ENCODE results near the gene KCNIP1. TPM values are rescaled to one million over a fixed set of nuclear protein-coding genes. Genes with fewer than 3 reads are reported as not detected.

The KCNIP1 gene
- polyA plus RNA-seq, 3 donors from 2014 or later, result not detected

DNA sequence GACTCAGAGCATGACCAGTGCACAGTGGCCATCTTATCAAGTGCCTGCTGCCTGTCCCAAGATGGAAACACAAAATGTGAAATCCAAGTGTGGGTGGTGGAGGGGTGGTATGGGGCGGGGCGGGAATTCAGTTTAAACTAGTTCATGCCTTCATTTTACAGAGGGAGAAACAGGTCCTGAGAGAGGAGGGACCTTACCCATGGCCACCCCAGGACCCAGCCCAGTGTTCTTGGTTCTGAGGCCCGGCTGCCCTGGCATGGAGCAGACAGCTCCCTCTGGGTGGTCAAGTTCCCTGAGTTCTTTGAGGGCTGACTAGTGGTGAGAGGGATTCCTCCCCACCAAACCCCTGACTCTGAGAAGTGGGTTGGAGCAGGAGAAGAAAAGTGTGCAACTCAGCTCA, 20.8 kb downstream of the KCNIP1 start:
- H3K27me3 Mint-ChIP-seq (ENCODE audit: low read depth in 3 of 3), result peaks cover 0 to 2% (median 0%) of the 10 kb centered on the region in 3 donors
- H3K4me1 Mint-ChIP-seq, result no peaks in the 10 kb centered on the region
- no peak for DNase-seq
- H3K36me3 Mint-ChIP-seq, result no peaks in the 10 kb centered on the region
- H3K4me3 Mint-ChIP-seq, result no peak overlapping the region
- no peak overlapping the region for H3K27ac Mint-ChIP-seq
- no peaks in the 10 kb centered on the region for H3K9me3 Mint-ChIP-seq

DNA sequence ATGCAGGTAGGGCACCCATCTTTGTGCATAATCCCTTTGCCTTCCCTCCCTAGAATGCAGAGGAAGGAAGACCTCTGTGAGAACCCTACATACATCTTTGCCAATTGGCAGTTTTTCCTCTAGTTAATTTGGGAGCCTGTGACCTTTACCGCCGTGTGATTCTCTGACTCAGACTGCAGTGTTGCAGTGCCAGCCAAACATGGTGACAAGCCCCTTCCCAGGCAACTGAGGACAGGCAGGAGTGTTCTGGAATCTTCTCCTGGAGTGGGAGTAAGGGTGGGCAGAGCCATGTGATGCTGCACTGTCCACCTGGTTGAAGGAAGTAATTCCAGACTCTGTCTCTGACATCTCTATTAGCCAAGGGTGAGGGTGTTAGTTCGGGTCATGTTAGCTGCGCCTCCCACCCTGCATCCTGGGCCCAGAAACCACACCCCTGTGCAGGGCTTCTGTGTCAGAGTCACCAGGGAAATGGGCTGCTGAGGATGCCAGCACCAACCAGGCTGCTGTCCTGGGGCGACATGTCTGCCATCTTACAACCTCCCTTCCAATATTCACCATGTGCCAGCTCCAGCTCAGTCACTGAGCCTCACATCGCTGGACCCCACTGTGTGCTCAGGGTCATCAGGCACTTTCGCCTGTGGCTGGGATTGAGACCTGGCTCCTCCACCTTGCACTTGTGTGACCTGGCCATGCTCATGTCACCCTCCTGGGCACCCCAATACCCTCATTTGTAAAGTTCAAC, 21.8 kb downstream of the KCNIP1 start:
- Mint-ChIP-seq H3K4me1 (no peaks in the 10 kb centered on the region), H3K9me3 (no peaks in the 10 kb centered on the region), H3K4me3 (no peak overlapping the region), H3K27ac (no peak overlapping the region), H3K27me3 (ENCODE audit: low read depth in 3 of 3) (peaks cover 0 to 2% (median 0%) of the 10 kb centered on the region in 3 donors), H3K36me3 (no peaks in the 10 kb centered on the region)
- no peak for DNase-seq

DNA sequence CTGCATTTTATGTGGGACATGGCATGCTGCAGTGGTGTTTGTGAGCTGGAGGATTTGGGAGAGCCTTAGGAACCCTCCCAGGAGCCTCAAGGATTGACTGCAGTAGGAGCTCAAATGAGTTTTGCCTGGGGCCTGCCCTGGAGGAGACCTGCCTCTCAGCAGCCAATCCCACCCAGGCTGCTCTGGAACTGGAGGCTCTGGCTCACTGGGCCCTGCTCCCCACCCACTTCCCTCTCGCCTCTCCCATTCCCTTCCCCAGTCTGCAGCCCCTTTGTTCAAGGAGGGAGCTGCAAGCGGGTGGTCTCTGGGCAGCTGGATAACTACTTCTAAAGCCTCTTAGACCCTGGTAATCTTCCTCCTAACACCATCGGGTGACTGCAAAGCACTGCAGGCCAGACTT, 24.2 kb downstream of the KCNIP1 start:
- H3K36me3 Mint-ChIP-seq, result no peaks in the 10 kb centered on the region
- H3K4me1 Mint-ChIP-seq, result no peaks in the 10 kb centered on the region
- H3K27me3 Mint-ChIP-seq (ENCODE audit: low read depth in 3 of 3), result peaks cover 0 to 2% (median 0%) of the 10 kb centered on the region in 3 donors
- no peaks in the 10 kb centered on the region for H3K9me3 Mint-ChIP-seq
- no peak overlapping the region for H3K27ac Mint-ChIP-seq
- no peak overlapping the region for H3K4me3 Mint-ChIP-seq
- DNase-seq, result no peak

- Mint-ChIP-seq H3K27ac (no peak overlapping the region), H3K4me1 (no peaks in the 10 kb centered on the region), H3K27me3 (ENCODE audit: low read depth in 3 of 3) (peaks cover 0 to 2% (median 0%) of the 10 kb centered on the region in 3 donors), H3K36me3 (no peaks in the 10 kb centered on the region), H3K9me3 (no peaks in the 10 kb centered on the region), H3K4me3 (no peak overlapping the region)
- DNase-seq, result no peak
Measured at GRCh38 chr5:170528976-170529375, 25.2 kb downstream of the KCNIP1 start.

DNA sequence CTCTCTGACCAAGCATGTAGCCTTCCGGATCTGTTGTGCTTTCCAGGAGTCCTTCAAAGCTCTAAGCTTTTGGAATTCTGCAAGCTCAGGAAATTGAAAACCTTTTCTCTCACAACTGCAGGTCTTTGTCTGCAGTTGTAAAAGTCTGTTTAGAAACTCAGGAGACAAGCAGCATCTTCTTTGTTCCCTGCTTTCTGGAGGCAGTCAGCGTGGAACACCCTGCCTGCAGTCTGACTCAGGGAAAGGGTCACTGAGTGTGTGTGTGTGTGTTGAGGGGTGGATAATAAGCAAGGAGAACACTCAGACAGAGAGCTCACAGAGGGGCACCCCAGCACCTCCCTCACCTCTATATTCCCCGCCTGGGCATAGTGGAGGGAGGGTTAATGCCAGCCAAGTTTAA, 29.1 kb downstream of the KCNIP1 start:
- peaks cover 0 to 1% (median 0%) of the 10 kb centered on the region in 3 donors for H3K27me3 Mint-ChIP-seq (ENCODE audit: low read depth in 3 of 3)
- no peak overlapping the region for H3K4me3 Mint-ChIP-seq
- H3K36me3 Mint-ChIP-seq, result no peaks in the 10 kb centered on the region
- H3K27ac Mint-ChIP-seq, result no peak overlapping the region
- no peak for DNase-seq
- H3K4me1 Mint-ChIP-seq, result no peaks in the 10 kb centered on the region
- no peaks in the 10 kb centered on the region for H3K9me3 Mint-ChIP-seq

- H3K36me3 Mint-ChIP-seq, result no peaks in the 10 kb centered on the region
Measured at GRCh38 chr5:170533383-170533782, 29.6 kb downstream of the KCNIP1 start.

DNA sequence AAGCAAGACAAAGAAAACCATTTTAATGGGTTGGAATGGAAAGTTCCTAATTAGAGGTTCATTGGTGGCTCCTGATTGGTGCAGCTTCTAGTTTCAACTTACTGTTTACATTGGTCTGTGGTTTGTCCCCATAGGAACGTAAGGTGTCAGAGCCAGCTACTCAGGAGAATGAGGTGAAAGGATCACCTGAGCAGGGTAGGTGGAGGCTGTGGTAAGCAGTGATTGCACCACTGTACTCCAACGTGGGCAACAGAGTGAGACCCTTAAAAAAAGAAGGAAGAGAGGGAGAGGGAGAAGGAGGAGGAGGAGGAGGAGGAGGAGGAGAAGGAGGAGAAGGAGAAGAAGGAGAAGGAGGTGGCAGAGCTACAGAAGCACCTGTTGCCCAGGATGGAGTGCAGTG, 30.4 kb downstream of the KCNIP1 start:
- H3K9me3 Mint-ChIP-seq, result no peaks in the 10 kb centered on the region
- peaks cover 0 to 1% (median 0%) of the 10 kb centered on the region in 3 donors for H3K27me3 Mint-ChIP-seq (ENCODE audit: low read depth in 3 of 3)
- H3K27ac Mint-ChIP-seq, result no peak overlapping the region
- no peaks in the 10 kb centered on the region for H3K36me3 Mint-ChIP-seq
- no peaks in the 10 kb centered on the region for H3K4me1 Mint-ChIP-seq
- no peak for DNase-seq
- no peak overlapping the region for H3K4me3 Mint-ChIP-seq

More at GRCh38 chr5:170533383-170533782, 29.6 kb downstream of the KCNIP1 start:
- Mint-ChIP-seq H3K27ac (no peak overlapping the region), H3K27me3 (ENCODE audit: low read depth in 3 of 3) (peaks cover 0 to 1% (median 0%) of the 10 kb centered on the region in 3 donors), H3K9me3 (no peaks in the 10 kb centered on the region), H3K4me1 (no peaks in the 10 kb centered on the region), H3K4me3 (no peak overlapping the region)
- no peak for DNase-seq

DNA sequence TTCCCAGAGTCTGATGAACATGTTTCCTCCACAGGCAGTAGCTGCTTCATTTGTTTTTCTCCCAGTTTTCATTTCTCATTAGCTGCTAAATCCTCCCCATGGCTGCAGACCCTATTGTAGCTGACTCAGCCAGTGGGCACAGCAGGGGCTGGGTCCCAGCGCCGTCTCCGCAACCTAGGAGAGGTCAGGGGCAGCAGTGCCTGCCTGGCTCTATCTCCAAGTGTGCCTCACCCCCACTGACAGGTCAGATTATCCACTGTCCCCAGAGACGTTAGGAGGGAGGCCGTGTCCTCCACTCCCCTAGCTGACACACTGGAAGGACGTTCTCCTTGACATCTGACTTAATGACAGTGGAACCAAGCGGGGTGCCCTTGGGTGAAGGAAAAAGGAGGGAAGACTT, 31.1 kb downstream of the KCNIP1 start:
- no peak for DNase-seq
- H3K27me3 Mint-ChIP-seq (ENCODE audit: low read depth in 3 of 3), result peaks cover 0 to 3% (median 1%) of the 10 kb centered on the region in 3 donors
- H3K4me1 Mint-ChIP-seq, result no peaks in the 10 kb centered on the region

DNA sequence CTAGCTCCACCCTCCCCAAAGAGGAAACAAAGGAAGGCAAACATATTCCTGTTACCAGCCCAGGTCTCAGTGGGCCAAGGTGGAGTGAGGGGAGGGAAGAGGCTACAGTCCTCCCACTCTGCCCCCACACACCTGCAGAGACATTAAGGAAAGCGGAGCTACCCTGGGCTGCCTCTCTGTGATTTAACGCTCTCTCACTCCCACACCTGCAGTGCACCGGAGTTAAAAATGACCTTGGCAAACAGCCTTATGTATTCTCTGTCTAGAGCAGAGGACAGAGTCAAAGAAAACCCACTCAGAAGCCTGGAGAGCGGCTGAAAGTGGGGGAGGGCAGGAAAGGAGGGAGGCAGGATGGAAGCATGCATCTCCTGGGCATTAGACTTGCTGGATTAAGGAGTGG, 32.7 kb downstream of the KCNIP1 start:
- Mint-ChIP-seq H3K9me3 (no peaks in the 10 kb centered on the region), H3K4me1 (no peaks in the 10 kb centered on the region), H3K27me3 (ENCODE audit: low read depth in 3 of 3) (peaks cover 0 to 3% (median 1%) of the 10 kb centered on the region in 3 donors), H3K4me3 (no peak overlapping the region), H3K36me3 (no peaks in the 10 kb centered on the region), H3K27ac (no peak overlapping the region)
- DNase-seq, result no peak

More for the DNA sequence above, 31.1 kb downstream of the KCNIP1 start:
- H3K4me3 Mint-ChIP-seq, result no peak overlapping the region
- H3K27ac Mint-ChIP-seq, result no peak overlapping the region
- H3K36me3 Mint-ChIP-seq, result no peaks in the 10 kb centered on the region
- H3K9me3 Mint-ChIP-seq, result no peaks in the 10 kb centered on the region

- Mint-ChIP-seq H3K4me1 (no peaks in the 10 kb centered on the region), H3K27me3 (ENCODE audit: low read depth in 3 of 3) (peaks cover 0 to 3% (median 1%) of the 10 kb centered on the region in 3 donors), H3K36me3 (no peaks in the 10 kb centered on the region), H3K27ac (no peak overlapping the region), H3K9me3 (no peaks in the 10 kb centered on the region), H3K4me3 (no peak overlapping the region)
- DNase-seq, result no peak
Measured at GRCh38 chr5:170537451-170538095, 33.8 kb downstream of the KCNIP1 start.

GRCh38 chr5:170538096-170538465, 34.3 kb downstream of the KCNIP1 start:
- no peaks in the 10 kb centered on the region for H3K4me1 Mint-ChIP-seq
- no peak overlapping the region for H3K27ac Mint-ChIP-seq
- peaks cover 0 to 3% (median 1%) of the 10 kb centered on the region in 3 donors for H3K27me3 Mint-ChIP-seq (ENCODE audit: low read depth in 3 of 3)
- H3K4me3 Mint-ChIP-seq, result no peak overlapping the region
- DNase-seq, result no peak
- no peaks in the 10 kb centered on the region for H3K9me3 Mint-ChIP-seq
- no peaks in the 10 kb centered on the region for H3K36me3 Mint-ChIP-seq

DNA sequence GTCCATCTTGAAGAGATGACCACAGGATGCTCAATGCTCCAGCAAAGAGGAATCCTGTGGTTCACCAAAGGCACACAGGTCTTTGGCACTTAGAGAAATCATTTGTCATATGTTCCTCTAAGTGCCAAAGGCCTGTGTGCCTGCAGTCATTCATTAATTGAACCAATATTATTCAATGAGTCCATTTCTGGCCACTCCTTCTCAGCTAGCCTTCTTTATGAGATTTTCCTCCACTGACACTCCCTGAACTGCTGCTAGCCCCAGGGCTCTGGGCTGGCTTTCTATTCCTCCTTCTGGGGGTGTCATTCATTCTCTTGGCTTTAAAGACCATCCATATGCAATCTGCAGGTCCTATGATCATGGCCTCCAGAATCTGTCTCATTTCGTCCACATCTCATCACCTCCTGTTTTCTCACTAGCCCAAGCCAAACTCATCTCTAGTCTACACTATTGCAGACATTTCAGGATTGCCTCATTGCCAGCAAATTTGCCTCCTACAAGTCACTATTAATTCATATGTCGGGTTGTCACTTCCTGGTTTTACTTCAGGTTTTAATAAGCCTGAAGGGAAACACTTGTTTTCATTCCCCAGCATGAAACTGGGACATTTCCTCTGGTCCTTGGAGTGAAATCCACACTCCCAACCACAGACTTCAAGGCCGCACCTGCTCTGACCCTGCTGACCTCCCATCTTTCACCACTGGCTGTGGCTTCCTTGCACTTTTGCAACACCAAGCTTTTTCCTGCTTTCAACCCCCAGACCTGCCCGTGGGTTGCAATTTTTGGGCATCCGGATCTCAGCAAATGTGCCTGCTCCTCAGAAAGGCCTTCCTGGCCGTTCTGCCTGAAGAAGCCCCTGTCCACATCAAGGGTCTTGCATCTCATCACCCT, 35.1 kb downstream of the KCNIP1 start:
- no peaks in the 10 kb centered on the region for H3K9me3 Mint-ChIP-seq

DNA sequence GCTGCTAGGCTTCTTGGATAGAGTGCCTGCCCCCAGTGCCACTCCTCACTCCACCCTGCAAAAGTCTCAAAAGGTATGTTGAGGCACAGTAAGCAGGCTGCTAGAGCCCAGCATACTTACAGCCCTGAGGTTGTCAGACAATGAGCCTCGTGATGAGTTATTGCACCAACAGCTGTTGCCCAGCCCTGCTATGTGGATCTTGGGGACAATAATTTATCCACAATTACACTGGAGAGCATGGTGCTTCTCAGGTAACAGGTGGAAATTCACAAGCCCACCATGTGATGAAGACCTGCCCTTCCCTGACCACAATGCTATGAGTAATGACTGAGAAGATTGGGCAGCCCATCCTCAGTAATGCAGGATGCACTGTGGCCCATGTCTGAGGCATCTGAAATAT, 36.5 kb downstream of the KCNIP1 start:
- Mint-ChIP-seq H3K4me1 (no peaks in the 10 kb centered on the region), H3K36me3 (peaks cover 0 to 2% (median 0%) of the 10 kb centered on the region in 3 donors), H3K27me3 (ENCODE audit: low read depth in 3 of 3) (peaks cover 1 to 4% (median 2%) of the 10 kb centered on the region in 3 donors), H3K27ac (no peak overlapping the region), H3K9me3 (peaks cover 0 to 6% (median 2%) of the 10 kb centered on the region in 6 donors), H3K4me3 (no peak overlapping the region)
- DNase-seq, result no peak

More for the DNA sequence above, 35.1 kb downstream of the KCNIP1 start:
- no peaks in the 10 kb centered on the region for H3K36me3 Mint-ChIP-seq
- DNase-seq, result no peak
- H3K4me1 Mint-ChIP-seq, result no peaks in the 10 kb centered on the region
- peaks cover 1 to 3% (median 2%) of the 10 kb centered on the region in 3 donors for H3K27me3 Mint-ChIP-seq (ENCODE audit: low read depth in 3 of 3)
- H3K4me3 Mint-ChIP-seq, result no peak overlapping the region
- H3K27ac Mint-ChIP-seq, result no peak overlapping the region
